ENCODE results near the gene NR1I3.

DNA sequence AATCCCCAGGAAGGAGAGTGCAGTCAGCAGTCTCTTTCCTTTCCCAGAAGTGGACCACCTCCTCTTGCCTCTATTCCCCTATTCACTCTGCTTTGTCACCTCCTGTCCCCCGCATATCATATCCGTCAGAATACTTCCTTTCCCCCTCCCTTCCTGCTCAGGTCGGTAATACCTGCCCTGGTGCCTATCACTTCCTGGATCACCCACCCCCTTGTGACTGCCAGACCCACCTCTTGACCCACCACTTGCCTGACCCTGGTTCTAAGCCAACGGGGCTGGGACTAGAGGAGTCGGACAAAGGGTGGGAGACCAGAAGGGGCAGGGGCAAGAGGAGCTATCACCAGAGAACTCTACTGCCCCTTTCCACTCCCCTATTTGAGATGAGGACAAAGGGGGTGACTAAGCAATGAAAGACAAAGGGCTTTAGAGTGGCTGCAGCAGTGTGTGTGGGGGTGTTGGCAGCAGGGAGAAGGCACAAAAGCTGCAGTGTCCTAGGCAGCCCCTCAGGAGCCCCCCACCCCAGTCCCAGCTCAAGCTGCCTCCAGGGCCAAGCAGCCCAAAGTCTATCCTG, 37.5 kb downstream of the NR1I3 start:
- no peak for TF ChIP-seq EZH2 (IDR thresholded peaks at IDR 0.05; ENCODE audit: insufficient read depth, low read length)
- TF ChIP-seq, protein P1, sequence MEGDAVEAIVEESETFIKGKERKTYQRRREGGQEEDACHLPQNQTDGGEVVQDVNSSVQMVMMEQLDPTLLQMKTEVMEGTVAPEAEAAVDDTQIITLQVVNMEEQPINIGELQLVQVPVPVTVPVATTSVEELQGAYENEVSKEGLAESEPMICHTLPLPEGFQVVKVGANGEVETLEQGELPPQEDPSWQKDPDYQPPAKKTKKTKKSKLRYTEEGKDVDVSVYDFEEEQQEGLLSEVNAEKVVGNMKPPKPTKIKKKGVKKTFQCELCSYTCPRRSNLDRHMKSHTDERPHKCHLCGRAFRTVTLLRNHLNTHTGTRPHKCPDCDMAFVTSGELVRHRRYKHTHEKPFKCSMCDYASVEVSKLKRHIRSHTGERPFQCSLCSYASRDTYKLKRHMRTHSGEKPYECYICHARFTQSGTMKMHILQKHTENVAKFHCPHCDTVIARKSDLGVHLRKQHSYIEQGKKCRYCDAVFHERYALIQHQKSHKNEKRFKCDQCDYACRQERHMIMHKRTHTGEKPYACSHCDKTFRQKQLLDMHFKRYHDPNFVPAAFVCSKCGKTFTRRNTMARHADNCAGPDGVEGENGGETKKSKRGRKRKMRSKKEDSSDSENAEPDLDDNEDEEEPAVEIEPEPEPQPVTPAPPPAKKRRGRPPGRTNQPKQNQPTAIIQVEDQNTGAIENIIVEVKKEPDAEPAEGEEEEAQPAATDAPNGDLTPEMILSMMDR (IDR thresholded peaks at IDR 0.05; ENCODE audit: insufficient read depth, low read depth, low read length): no peak
